IMR-90 (cell line): Measurements from ENCODE around the gene THAP10. TPM values are rescaled to one million over a fixed set of nuclear protein-coding genes. Genes with fewer than 3 reads are reported as not detected.

Experiments
- ATAC-seq: fragments of 200-7000 bp; cut with Tn5 transposase; 2 replicates; pipeline ENCODE4 v1.9.1; 2020; ENCODE audit warnings: low read depth, mild to moderate bottlenecking, moderate library complexity
- BruUV-seq: library from RNA; stranded (reverse); fragments of 400-500 nt; replicated peaks from 2 replicates; lab custom pipeline; 2021; lab: Mats Ljungman, UMichigan
- CTCF ChIA-PET: fragments of 300-600 bp; formaldehyde crosslinking; extraction: SDS; loops from one replicate; lab custom pipeline; 2021; ENCODE audit warnings: antibody characterized with exemption; lab: Yijun Ruan, JAX
- POLR2A ChIA-PET: fragments of 300-600 bp; sonication (Branson Sonifier 250); formaldehyde crosslinking; loops from one replicate; lab custom pipeline; 2022; ENCODE audit warnings: antibody characterized with exemption; ENCODE audit not compliant: unreplicated experiment; lab: Charles Lee
- DNase-seq: peaks from one replicate; pipeline ENCODE4 v3.0.0; 2013
- H2AFZ ChIP-seq: replicated peaks from 2 replicates; pipeline ENCODE3; 2013; ENCODE audit warnings: low read length, mild to moderate bottlenecking; ENCODE audit not compliant: poor library complexity
- H2AK5ac ChIP-seq: 2 replicates; pipeline ENCODE4 v1.6.1; 2013; ENCODE audit warnings: low read depth, low read length, inconsistent platforms
- H2AK9ac ChIP-seq: replicated peaks from 2 replicates; pipeline ENCODE3; 2013; ENCODE audit warnings: mild to moderate bottlenecking, low read depth, low read length, moderate library complexity; ENCODE audit not compliant: poor library complexity
- H2BK120ac ChIP-seq: 2 replicates; pipeline ENCODE4 v1.6.1; 2013; ENCODE audit warnings: low read depth, low read length, inconsistent platforms
- H2BK15ac ChIP-seq: 3 replicates; pipeline ENCODE4 v1.6.1; 2013; ENCODE audit warnings: low read depth, low read length, inconsistent platforms
- H2BK20ac ChIP-seq: 2 replicates; pipeline ENCODE4 v1.6.1; 2013; ENCODE audit warnings: low read depth, mild to moderate bottlenecking, inconsistent platforms, low read length, moderate library complexity
- H2BK5ac ChIP-seq: 2 replicates; pipeline ENCODE4 v1.6.1; 2013; ENCODE audit warnings: mild to moderate bottlenecking, low read depth, low read length, inconsistent platforms; ENCODE audit not compliant: poor library complexity, severe bottlenecking
- H3K14ac ChIP-seq: replicated peaks from 2 replicates; pipeline ENCODE4 v1.6.1; 2013; ENCODE audit warnings: low read depth, low read length, inconsistent platforms
- H3K18ac ChIP-seq: 2 replicates; pipeline ENCODE4 v1.6.1; 2013; ENCODE audit warnings: low read depth, low read length, control low read depth
- H3K23ac ChIP-seq: 2 replicates; pipeline ENCODE4 v1.6.1; 2013; ENCODE audit warnings: low read depth, low read length, inconsistent platforms
- H3K27ac ChIP-seq: 2 replicates; pipeline ENCODE4 v1.5.1; 2013; ENCODE audit warnings: mild to moderate bottlenecking, control low read depth, low read length; ENCODE audit not compliant: insufficient read depth
- H3K27me3 ChIP-seq: 2 replicates; pipeline ENCODE4 v1.6.1; 2013; ENCODE audit warnings: low read length; ENCODE audit not compliant: control insufficient read depth, insufficient read depth
- H3K36me3 ChIP-seq: 2 replicates; pipeline ENCODE4 v1.6.1; 2013; ENCODE audit warnings: low read length, mixed read lengths; ENCODE audit not compliant: control insufficient read depth, insufficient read depth
- H3K4ac ChIP-seq: 2 replicates; pipeline ENCODE4 v1.6.1; 2013; ENCODE audit warnings: low read depth, low read length, inconsistent platforms
- H3K4me1 ChIP-seq: 2 replicates; pipeline ENCODE4 v1.6.1; 2013; ENCODE audit warnings: low read length, mixed read lengths; ENCODE audit not compliant: control insufficient read depth, insufficient read depth
- H3K4me2 ChIP-seq: 2 replicates; pipeline ENCODE4 v1.6.1; 2013; ENCODE audit warnings: low read depth, mild to moderate bottlenecking, control low read depth, low read length, moderate library complexity
- H3K4me3 ChIP-seq: 2 replicates; pipeline ENCODE4 v1.5.1; 2013; ENCODE audit warnings: low read depth, mild to moderate bottlenecking, control low read depth, low read length, moderate library complexity; ENCODE audit not compliant: insufficient read depth
- H3K56ac ChIP-seq: 2 replicates; pipeline ENCODE4 v1.6.1; 2013; ENCODE audit warnings: low read length, inconsistent platforms; ENCODE audit not compliant: insufficient read depth; ENCODE audit errors: extremely low read depth
- H3K79me1 ChIP-seq, 2 experiments: 2 replicates each; pipeline ENCODE4 v1.6.1; 2013; ENCODE audit warnings: low read length in 2 of 2, inconsistent platforms in 1 of 2, low read depth in 1 of 2
- H3K9ac ChIP-seq: 2 replicates; pipeline ENCODE4 v1.6.1; 2013; ENCODE audit warnings: low read depth, low read length, control low read depth
- H3K9me1 ChIP-seq: 2 replicates; pipeline ENCODE4 v1.6.1; 2013; ENCODE audit warnings: low read length, inconsistent platforms; ENCODE audit not compliant: insufficient read depth
- H3K9me3 ChIP-seq: 2 replicates; pipeline ENCODE4 v1.6.1; 2013; ENCODE audit warnings: low read length; ENCODE audit not compliant: control insufficient read depth, insufficient read depth
- H4K20me1 ChIP-seq: 2 replicates; pipeline ENCODE4 v1.6.1; 2013; ENCODE audit warnings: low read length, inconsistent platforms; ENCODE audit not compliant: insufficient read depth
- H4K5ac ChIP-seq: 2 replicates; pipeline ENCODE4 v1.6.1; 2013; ENCODE audit warnings: mild to moderate bottlenecking, low read depth, low read length, control low read depth
- H4K8ac ChIP-seq, 2 experiments: 2 replicates each; pipeline ENCODE4 v1.6.1; 2013; ENCODE audit warnings: low read depth in 2 of 2, low read length in 2 of 2, control low read depth in 1 of 2, inconsistent platforms in 1 of 2
- H4K91ac ChIP-seq: 2 replicates; pipeline ENCODE4 v1.6.1; 2013; ENCODE audit warnings: low read depth, low read length, inconsistent platforms; ENCODE audit not compliant: insufficient read depth
- MAFK ChIP-seq: IDR thresholded peaks from 2 replicates; pipeline ENCODE4 v1.6.1; 2012; ENCODE audit warnings: low read depth, low read length, improper control_type of control experiment
- MAZ ChIP-seq: IDR thresholded peaks from 2 replicates; pipeline ENCODE4 v1.6.1; 2012; ENCODE audit warnings: low read depth, mild to moderate bottlenecking, low read length, improper control_type of control experiment, moderate library complexity, borderline replicate concordance
- MXI1 ChIP-seq: IDR thresholded peaks from 2 replicates; pipeline ENCODE4 v1.6.1; 2012; ENCODE audit warnings: low read depth, mild to moderate bottlenecking, low read length, moderate library complexity, borderline replicate concordance
- POLR2A ChIP-seq: IDR thresholded peaks from 2 replicates; pipeline ENCODE4 v1.6.1; 2012; ENCODE audit warnings: mild to moderate bottlenecking, low read depth, low read length
- SMC3 ChIP-seq: fragments of 150-350 bp; IDR thresholded peaks from 2 replicates; pipeline ENCODE4 v1.6.1; 2016; ENCODE audit warnings: low read depth, mild to moderate bottlenecking, antibody characterized with exemption, low read length, moderate library complexity
- WGBS, 2 experiments: methylation state at CpG; one replicate each; pipeline versions ENCODE4 v1.1.5 to v1.1.7; 2013; ENCODE audit warnings: missing lambda C conversion rate in 2 of 2; ENCODE audit not compliant: insufficient read length in 1 of 2; ENCODE audit errors: extremely low coverage in 2 of 2; 5-methylcytosine and 5-hydroxymethylcytosine counted together
- dilution Hi-C: fragments of 300-500 bp; cut with HindIII; formaldehyde crosslinking; loops from one replicate; pipeline ENCODE4 v1.14.3; 2018; ENCODE audit warnings: low sequenced_read_pairs; ENCODE audit not compliant: unreplicated experiment
- in situ Hi-C: fragments of 300-500 bp; cut with MboI; formaldehyde crosslinking; loops from 3 replicates; pipeline ENCODE4 v1.14.3; 2019; ENCODE audit warnings: low sequenced_read_pairs, inconsistent platforms, mixed read lengths
- intact Hi-C: fragments of 100-400 bp; cut with micrococcal nuclease; formaldehyde crosslinking; loops from 2 replicates; pipeline ENCODE4 v1.10.0; 2022
- polyA plus RNA-seq, 3 experiments: library from polyadenylated mRNA; depleted of rRNA; stranded (reverse); fragments of >200 nt; gene quantifications; 2 replicates each; pipeline ENCODE4 v1.2.3, GENCODE V29; 2012; ENCODE audit warnings: low replicate concordance in 1 of 3
- total RNA-seq: library from RNA; depleted of rRNA; stranded (reverse); fragments of >200 nt; gene quantifications from 2 replicates; pipeline ENCODE4 v1.2.3, GENCODE V29; 2012
- TF ChIP-seq, protein P1 (sequence below): fragments of 150-350 bp; IDR thresholded peaks from 2 replicates; pipeline ENCODE4 v1.6.1; 2016; ENCODE audit warnings: low read depth, mild to moderate bottlenecking, low read length, moderate library complexity, borderline replicate concordance
- TF ChIP-seq, protein P2 (sequence below): fragments of 150-350 bp; IDR thresholded peaks from 2 replicates; pipeline ENCODE4 v1.6.1; 2017; ENCODE audit warnings: mild to moderate bottlenecking, antibody characterized with exemption, low read length, low read depth

The THAP10 gene
- total and polyA plus RNA-seq, 2 of the 4 experiments (the other 2 are of a cell fraction) = 2.3 to 2.8 TPM

DNA sequence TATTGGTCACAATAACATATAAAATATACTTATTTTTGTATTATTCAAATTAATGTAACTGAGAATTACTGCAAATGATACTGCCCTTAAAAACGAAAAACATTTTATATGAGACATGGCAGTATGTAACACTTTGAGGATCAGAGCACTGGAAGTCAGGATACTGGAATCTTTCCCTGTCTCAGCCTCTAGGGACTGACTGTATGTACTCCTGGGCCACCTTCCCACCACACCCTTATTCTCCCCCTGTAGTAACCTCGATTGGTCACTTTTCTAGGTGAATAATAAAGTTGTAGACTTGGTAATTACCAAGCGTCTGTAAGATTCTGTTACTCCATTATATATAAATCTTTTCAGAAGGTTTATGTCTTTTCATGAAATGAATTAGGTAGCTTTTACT lies 43.4 kb upstream of the THAP10 start:
- no peak overlapping the region for H4K8ac ChIP-seq
- H3K4me1 ChIP-seq = no peaks in the 10 kb centered on the region
- H3K79me1 ChIP-seq = no peaks in the 10 kb centered on the region
- no peak overlapping the region for H3K4me3 ChIP-seq
- H3K4me2 ChIP-seq = no peak overlapping the region
- no TSS peak for BruUV-seq
- TF ChIP-seq, protein P1, sequence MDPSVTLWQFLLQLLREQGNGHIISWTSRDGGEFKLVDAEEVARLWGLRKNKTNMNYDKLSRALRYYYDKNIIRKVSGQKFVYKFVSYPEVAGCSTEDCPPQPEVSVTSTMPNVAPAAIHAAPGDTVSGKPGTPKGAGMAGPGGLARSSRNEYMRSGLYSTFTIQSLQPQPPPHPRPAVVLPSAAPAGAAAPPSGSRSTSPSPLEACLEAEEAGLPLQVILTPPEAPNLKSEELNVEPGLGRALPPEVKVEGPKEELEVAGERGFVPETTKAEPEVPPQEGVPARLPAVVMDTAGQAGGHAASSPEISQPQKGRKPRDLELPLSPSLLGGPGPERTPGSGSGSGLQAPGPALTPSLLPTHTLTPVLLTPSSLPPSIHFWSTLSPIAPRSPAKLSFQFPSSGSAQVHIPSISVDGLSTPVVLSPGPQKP = no peak
- TF ChIP-seq POLR2A (no peak), MXI1 (no peak), SMC3 (no peak), MAFK (no peak), MAZ (no peak)
- TF ChIP-seq, protein P2, sequence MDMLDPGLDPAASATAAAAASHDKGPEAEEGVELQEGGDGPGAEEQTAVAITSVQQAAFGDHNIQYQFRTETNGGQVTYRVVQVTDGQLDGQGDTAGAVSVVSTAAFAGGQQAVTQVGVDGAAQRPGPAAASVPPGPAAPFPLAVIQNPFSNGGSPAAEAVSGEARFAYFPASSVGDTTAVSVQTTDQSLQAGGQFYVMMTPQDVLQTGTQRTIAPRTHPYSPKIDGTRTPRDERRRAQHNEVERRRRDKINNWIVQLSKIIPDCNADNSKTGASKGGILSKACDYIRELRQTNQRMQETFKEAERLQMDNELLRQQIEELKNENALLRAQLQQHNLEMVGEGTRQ = no peak
- H3K9me3 ChIP-seq = no peaks in the 10 kb centered on the region
- no peaks in the 10 kb centered on the region for H3K9me1 ChIP-seq
- H2BK15ac ChIP-seq = no peak overlapping the region
- H3K9ac ChIP-seq = no peak overlapping the region
- no peak overlapping the region for H2BK5ac ChIP-seq
- H2AFZ ChIP-seq = no peak overlapping the region
- H3K4ac ChIP-seq = no peak overlapping the region
- no peak overlapping the region for H2AK5ac ChIP-seq
- no CpG with 5 or more reads among the region's 3 CpGs for WGBS, 2 experiments
- ChIA-PET CTCF (no interaction called here), POLR2A (no interaction called here)
- dilution Hi-C loops = no loop called here
- H2BK120ac ChIP-seq = no peak overlapping the region
- no peaks in the 10 kb centered on the region for H3K27me3 ChIP-seq
- no peak overlapping the region for H3K56ac ChIP-seq
- H3K18ac ChIP-seq = no peak overlapping the region
- intact Hi-C loops = no loop called here
- H2BK20ac ChIP-seq = no peak overlapping the region
- ATAC-seq (no peak), DNase-seq (no peak)
- H3K27ac ChIP-seq = no peak overlapping the region
- no peaks in the 10 kb centered on the region for H3K36me3 ChIP-seq
- H3K14ac ChIP-seq = no peak overlapping the region
- H4K91ac ChIP-seq = no peak overlapping the region
- no peaks in the 10 kb centered on the region for H4K20me1 ChIP-seq
- in situ Hi-C loops = no loop called here
- H4K5ac ChIP-seq = no peak overlapping the region
- H2AK9ac ChIP-seq = no peak overlapping the region
- no peak overlapping the region; the same call in 1 of the 2 replicates for H3K23ac ChIP-seq
